Cerebellar cortex (tissue), 1 donor: ENCODE results near the gene NR3C1.

Source experiments
- DNase-seq: peaks from one replicate; pipeline ENCODE4 v3.0.0-alpha.2; 2015; ENCODE audit warnings: low spot score

NR3C1 gene

GRCh38 chr5:143308731-143309130, 94.8 kb downstream of the NR3C1 start:
- DNase-seq = no peak

GRCh38 chr5:143306040-143306439, 97.4 kb downstream of the NR3C1 start:
- DNase-seq = no peak

- no peak for DNase-seq
Observed at GRCh38 chr5:143304836-143305475, 98.5 kb downstream of the NR3C1 start.

- no peak for DNase-seq
Observed at GRCh38 chr5:143302341-143303045, 101.0 kb downstream of the NR3C1 start.

GRCh38 chr5:143297756-143298155, 105.7 kb downstream of the NR3C1 start:
- no peak for DNase-seq

- DNase-seq = no peak
Observed at GRCh38 chr5:143290125-143290524, 113.4 kb downstream of the NR3C1 start.

DNA sequence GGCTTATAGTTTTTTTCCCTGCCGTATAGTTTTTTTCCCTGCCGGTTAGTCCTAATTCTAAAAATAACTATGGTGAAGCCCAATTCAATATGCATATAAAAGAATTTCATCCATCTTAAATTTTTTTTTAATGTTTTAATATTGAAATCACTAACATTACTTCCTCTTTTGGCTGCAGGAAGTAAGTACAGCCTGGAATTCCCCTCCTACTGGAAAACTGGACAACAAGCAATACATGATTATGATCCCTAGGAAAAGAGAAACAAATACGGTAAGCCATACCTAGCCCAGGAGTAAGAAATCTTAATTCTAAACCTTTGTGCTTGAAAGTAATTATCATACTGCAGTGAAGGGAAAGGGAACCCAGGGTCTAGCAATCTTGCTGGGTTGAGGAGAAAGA, 119.0 kb downstream of the NR3C1 start:
- no peak for DNase-seq

DNA sequence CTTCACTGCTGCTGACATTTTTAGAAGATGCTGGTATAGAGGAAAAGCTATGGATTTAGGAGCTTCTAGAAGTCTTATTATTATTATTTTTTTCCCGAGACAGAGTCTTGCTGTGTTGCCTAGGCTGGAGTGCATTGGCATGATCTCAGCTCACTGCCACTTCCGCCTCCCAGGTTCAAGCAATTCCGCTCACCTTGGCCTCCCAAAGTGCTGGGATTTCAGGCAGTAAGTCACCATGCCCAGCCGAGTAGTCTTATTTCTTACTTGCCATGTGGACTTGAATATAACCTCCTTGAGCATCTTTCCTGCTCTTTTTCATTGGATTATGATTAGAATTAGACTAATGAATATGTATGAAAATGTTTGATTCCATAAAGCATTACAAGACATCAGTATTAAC, 119.5 kb downstream of the NR3C1 start:
- DNase-seq = no peak

DNA sequence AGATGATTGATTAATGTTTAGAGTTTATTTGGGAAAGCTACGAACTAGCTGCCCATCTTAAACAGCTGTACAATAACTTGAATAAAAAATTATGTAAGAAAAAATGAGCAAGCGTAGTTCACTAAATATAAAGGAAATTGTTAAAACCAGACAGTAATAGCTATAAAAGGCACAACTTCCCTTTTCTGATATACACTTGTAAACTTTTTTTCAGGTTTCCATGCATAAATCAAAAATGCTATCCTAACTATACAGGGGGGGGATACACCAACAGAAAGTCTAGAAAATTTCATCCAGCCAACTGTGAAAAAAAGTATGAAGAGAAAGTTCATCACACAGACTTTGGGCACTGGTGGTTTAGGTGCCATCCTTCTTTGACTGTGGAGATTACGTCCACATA, 122.3 kb downstream of the NR3C1 start:
- DNase-seq = no peak

DNA sequence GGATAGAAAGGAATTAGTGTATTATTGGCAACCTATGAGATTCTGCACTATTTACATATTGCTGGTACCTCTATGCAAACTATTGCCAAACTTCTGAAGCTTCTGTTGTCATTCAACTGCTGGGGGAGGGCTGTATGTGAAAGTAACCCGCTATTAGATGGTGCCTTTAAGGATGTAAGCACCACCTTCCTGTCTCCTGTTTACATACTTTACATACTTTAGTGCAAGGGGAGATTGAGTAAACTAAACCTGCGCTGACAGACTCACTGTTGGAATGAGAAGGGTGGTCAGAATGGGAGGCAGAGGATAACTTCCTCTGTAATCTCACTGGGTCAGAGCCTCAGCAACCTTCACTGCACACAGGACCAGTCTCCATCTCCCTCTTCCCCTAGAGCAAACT, 123.8 kb downstream of the NR3C1 start:
- DNase-seq = no peak

- peak; percentile 52 for DNase-seq
Observed at GRCh38 chr5:143277536-143277935, 126.0 kb downstream of the NR3C1 start.

- no peak for DNase-seq
Observed at GRCh38 chr5:143275512-143276363, 127.7 kb downstream of the NR3C1 start.

DNA sequence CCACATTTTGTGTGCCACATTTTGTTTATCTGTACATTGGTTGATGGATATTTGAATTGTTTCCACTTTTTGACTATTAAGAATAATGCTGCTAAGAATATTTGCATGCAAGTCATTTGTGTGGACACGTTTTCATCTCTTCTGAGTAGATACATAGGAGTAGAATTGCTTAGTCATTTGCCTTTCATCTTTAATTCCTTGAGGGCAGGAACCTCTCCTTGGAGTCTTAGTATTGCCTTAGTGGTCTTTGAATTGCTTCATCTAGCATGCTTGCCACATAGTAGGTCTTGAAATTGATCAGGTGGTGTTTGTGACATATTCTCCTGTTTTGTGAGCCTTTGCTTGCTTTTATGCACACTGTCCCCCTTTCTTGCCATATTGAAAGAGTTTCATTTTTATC, 128.5 kb downstream of the NR3C1 start:
- no peak for DNase-seq

DNA sequence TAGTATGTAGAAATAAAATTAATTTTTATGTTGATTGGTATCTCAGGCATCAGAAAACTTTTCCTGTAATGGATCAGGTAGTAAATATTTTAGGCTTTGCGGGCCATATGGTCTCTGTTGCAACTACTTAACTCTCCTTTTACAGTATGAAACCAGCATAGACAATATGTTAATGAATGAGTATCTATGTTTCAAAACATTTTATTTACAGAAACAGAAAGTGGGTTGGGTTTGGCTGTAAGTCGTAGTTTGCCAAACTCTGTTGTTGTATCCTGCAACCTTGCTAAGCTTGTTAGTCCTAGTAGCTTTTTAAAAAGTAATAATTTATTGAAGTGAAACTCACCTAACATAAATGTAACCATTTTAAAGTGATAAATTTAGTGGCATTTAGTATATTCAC, 132.1 kb downstream of the NR3C1 start:
- no peak for DNase-seq

DNA sequence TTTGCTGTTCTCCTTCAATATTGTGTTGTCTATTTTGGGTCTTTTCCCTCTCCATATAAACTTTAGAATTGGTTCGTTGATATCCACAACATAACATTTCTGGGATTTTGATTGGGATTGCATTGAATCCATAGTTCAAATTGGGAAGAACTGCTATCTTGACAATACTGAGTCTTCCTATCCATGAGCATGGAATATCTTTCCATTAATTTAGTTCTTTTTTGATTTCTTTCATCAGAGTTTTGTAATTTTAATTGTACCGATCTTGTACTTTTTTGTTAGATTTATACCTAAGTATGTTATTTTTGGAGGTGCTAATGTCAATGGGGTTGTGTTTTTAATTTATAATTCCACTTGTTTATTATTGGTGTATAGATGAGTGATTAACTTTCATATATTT, 135.1 kb downstream of the NR3C1 start:
- no peak for DNase-seq

DNA sequence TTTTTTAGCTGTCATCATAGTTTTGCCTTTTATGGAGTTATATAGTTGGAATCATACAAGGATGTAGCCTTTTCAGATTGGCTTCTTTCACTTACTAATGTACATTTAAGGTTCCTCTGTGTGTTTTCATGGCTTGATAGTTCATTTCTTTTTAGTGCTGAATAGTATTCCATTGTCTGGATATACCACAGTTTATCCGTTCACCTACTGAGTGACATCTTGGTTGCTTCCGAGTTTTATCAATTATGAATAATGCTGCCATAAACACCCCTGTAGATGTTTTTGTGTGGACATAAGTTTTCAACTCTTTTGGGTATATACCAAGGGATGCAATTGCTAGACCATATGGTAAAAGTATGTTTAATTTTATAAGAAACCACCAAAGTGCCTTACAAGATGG, 136.3 kb downstream of the NR3C1 start:
- DNase-seq = no peak

DNA sequence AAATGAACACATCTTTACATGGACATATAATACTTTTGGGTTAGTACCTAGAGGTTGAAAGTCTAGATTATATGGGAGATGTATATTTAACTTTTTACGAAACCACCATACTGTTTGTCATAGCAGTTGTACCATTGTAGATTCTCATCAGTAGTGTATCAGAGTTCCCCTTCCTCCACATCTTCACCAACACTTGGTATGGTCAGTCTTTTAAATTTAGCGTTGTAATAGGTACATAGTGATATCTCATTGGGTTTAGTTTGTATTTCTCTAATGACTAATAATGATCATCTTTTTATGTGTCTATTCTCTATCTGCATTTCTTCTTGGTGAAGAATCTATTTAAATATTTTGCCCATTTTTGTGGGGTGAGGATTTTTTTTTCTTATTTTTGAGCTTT, 137.5 kb downstream of the NR3C1 start:
- DNase-seq = no peak

DNA sequence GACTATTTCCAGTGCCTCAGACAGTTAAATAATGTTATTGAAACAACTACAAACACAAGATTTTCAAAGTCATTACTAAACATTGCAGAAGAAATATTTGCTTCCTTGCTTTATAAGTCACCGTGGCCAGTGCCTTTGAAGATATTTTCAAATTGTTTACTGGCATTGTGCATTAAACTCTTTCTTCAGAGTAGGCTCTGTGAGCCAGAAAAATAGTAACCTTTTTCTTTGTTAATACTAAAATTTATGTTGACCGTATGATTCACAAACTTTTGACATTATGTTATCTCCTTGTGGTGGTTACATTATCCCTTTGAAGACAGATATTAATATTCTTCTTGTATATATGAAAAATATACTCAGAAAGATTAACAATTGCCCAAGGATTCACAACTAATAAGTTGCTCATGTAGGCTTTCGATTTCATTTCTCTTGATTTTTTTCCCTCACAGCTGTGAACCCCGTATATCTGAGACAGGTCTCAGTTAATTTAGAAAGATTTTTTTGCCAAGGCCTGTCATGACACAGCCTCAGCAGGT, 140.1 kb downstream of the NR3C1 start:
- DNase-seq = no peak

- DNase-seq = no peak
Observed at GRCh38 chr5:143262393-143263174, 140.9 kb downstream of the NR3C1 start.

- no peak for DNase-seq
Observed at GRCh38 chr5:143261748-143262392, 141.6 kb downstream of the NR3C1 start.

GRCh38 chr5:143259254-143259605, 144.3 kb downstream of the NR3C1 start:
- DNase-seq = no peak
